Lower leg skin (tissue), 4 donors: Measurements from ENCODE around the gene EEF1AKMT3. TPM values are rescaled to one million over a fixed set of nuclear protein-coding genes. Genes with fewer than 3 reads are reported as not detected.

Experiments used
- DNase-seq, 2 donors: peaks; one replicate each; pipeline ENCODE4 v3.0.0-alpha.2; 2019; ENCODE audit warnings: low spot score in 2 of 2
- H3K4me3 ChIP-seq: fragments of 200-600 bp; sonication (generic); 2 replicates; pipeline ENCODE4 v1.5.1; 2017; ENCODE audit warnings: mild to moderate bottlenecking, low read depth; ENCODE audit not compliant: poor library complexity, severe bottlenecking
- POLR2A ChIP-seq, 2 donors: fragments of 450-650 bp; IDR thresholded peaks; one replicate each; pipeline ENCODE4 v1.6.1; 2016 to 2017; ENCODE audit warnings: antibody characterized with exemption in 2 of 2, mild to moderate bottlenecking in 1 of 2, moderate library complexity in 1 of 2
- WGBS, 2 donors: methylation state at CpG; one replicate each; pipeline ENCODE4 v1.1.5; 2018; 5-methylcytosine and 5-hydroxymethylcytosine counted together
- intact Hi-C: fragments of 100-400 bp; cut with DNase I; formaldehyde crosslinking; loops from one replicate; pipeline ENCODE4 v1.15.0; 2023; ENCODE audit warnings: low total_unique reads
- total RNA-seq, 4 donors: library from RNA; depleted of rRNA; stranded (reverse); fragments of >200 nt; gene quantifications; one replicate each; pipeline ENCODE4 v1.1.0, GENCODE V29; 2016
- TF ChIP-seq, protein P1 (sequence below), 3 donors: fragments of 450-650 bp; IDR thresholded peaks; one replicate each; pipeline ENCODE4 v1.5.1; 2016; ENCODE audit warnings: antibody characterized with exemption in 3 of 3, mild to moderate bottlenecking in 3 of 3, moderate library complexity in 2 of 3

Gene EEF1AKMT3
- total RNA-seq, 4 donors from 2014 or later: 6.3 to 13.2 (median 9.9) TPM

GRCh38 chr12:57737467-57738460 lies 34.6 kb upstream of the EEF1AKMT3 start:
- no peak overlapping the region for H3K4me3 ChIP-seq
- no peak for DNase-seq
- 27 to 31% methylated on average over 26 to 32 of the region's 110 CpGs for WGBS, 2 donors
- intact Hi-C loops: no loop called here
- TF ChIP-seq, protein P1, sequence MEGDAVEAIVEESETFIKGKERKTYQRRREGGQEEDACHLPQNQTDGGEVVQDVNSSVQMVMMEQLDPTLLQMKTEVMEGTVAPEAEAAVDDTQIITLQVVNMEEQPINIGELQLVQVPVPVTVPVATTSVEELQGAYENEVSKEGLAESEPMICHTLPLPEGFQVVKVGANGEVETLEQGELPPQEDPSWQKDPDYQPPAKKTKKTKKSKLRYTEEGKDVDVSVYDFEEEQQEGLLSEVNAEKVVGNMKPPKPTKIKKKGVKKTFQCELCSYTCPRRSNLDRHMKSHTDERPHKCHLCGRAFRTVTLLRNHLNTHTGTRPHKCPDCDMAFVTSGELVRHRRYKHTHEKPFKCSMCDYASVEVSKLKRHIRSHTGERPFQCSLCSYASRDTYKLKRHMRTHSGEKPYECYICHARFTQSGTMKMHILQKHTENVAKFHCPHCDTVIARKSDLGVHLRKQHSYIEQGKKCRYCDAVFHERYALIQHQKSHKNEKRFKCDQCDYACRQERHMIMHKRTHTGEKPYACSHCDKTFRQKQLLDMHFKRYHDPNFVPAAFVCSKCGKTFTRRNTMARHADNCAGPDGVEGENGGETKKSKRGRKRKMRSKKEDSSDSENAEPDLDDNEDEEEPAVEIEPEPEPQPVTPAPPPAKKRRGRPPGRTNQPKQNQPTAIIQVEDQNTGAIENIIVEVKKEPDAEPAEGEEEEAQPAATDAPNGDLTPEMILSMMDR (IDR thresholded peaks at IDR 0.05): no peak
- no peak for TF ChIP-seq POLR2A (IDR thresholded peaks at IDR 0.05)

DNA sequence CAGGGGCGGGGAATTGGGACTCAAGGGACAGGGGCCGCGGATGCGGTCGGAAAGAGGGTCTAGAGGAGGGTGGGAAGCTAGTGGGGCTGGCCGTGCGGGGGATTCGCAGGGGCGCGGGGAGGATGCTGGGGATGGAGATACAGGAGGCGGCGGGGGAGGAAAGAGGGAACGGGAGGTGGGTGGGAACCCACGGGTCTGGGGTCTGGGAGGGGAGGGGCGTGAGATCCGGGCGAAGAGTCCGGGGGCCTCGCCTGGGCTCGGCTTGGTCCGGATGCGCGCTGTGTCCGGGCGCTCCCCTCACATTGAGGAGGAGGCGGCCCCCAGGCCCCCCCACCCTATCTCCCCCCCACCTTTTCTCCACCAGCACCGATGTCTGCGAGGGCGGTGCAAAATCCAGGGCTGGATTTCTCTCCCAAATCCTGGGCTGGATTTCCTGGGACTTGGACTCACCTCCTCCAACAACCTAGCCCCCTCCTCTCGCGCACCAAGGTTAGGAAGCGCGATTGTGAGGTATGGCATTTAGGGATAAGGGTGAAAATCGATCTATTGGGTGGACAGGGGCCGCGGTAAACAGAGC lies 33.7 kb upstream of the EEF1AKMT3 start, which contains the start of gene AGAP2:
AGAP2 (minus strand) TSS at position 82 of the 577 bp plus-strand sequence. CDS start 496 bp downstream, outside the sequence.
- no peak within 1 kb of the TSS for H3K4me3 ChIP-seq
- TF ChIP-seq POLR2A (IDR thresholded peaks at IDR 0.05): no peak
- TF ChIP-seq, protein P1 (IDR thresholded peaks at IDR 0.05): no peak
- intact Hi-C loops: no loop called here
- WGBS, 2 donors: 16 to 33% methylated on average over 34 to 36 of the region's 36 CpGs
- DNase-seq: no peak

DNA sequence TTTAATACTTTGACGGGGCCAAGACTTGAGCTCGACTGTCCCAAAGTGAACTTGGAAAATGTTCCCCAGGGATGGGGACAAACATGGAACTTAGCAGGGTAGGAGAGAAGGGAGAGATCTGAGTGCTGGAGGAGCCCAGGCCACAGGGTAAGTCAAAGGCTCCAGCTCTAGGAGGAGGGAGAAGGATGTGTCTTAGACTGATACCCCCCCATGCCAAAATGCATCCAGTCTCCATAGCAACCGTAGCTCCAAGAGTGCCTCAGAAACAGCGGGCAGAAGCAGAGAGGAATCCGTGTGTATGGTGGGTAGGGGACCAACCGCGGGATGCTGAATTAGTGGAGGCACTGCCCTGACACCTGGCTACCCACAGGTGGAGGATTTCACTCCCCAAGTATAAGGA lies 33.0 kb upstream of the EEF1AKMT3 start:
- WGBS, 2 donors: 19 to 32% methylated on average over 7 of the region's 7 CpGs
- intact Hi-C loops: no loop called here
- no peak for DNase-seq
- TF ChIP-seq POLR2A (IDR thresholded peaks at IDR 0.05): no peak
- TF ChIP-seq, protein P1 (IDR thresholded peaks at IDR 0.05): no peak
- H3K4me3 ChIP-seq: no peak overlapping the region

DNA sequence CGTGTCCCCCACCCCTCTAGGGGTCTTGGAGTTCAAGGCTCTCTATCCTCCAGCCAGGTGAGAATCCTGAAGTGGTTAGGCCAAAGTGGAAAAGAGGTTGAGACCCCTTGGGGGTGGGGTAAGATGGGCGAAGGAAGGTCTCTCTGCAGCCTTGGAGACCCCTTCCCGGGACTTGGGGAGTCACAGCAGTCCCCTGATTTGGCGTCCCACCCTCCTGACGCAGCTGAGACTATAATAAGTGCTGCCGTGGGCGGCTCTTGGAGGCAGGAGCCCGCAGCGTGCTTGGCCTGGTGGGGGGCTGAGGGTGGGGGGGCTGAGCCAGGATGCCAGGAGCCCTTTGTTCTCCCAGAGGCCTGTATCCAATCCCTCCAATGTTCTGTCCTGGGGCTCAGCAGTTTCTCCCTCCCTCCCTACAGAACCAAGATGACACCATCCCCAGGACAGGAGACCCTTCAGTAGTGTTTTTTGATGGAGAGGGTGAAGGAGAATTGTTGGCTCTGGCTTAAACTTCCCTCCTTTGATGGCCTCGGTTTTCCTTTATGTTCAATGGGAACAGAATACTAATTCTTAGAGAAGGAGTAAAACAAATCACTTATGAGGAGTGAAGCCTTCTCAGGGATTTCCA lies 32.4 kb upstream of the EEF1AKMT3 start:
- intact Hi-C loops: no loop called here
- no peak overlapping the region for H3K4me3 ChIP-seq
- TF ChIP-seq POLR2A (IDR thresholded peaks at IDR 0.05): no peak
- TF ChIP-seq, protein P1 (IDR thresholded peaks at IDR 0.05): no peak

DNA sequence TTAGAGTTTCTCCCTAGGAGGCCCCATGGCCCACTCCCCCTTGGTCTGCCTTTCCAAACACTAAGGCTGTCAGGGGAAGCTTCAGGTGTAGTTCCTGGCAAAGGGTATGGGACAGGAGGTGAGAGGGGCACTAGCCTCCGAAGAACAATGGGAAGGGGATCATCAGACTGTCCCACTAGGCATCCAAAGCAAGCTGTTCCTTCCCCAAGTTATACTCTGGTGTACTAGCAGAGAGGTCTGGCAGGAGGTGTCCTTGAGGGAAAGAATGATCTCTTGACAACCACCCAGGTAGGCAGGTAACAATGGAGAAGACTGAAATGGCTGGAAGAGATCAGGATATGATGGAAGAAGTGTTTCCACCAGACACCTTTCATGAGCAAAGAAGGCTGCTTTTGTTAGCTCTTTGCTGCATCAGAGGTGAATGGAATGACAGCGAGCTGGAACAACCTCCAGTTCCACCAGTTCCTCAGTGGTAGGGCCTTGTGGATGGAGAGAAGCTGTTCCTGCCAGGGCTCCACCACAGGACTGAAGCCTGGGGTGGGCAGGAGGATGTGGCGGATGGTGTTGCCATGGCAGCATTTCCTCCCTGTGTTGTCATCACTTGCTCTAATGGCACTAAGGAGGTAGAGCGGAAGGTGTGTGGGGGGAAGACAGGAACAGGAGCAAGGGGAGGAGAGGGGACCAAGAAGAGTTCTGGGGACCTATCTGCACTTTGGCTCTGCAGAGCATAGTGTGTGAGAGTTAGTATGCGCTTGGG lies 31.6 kb upstream of the EEF1AKMT3 start:
- TF ChIP-seq POLR2A (IDR thresholded peaks at IDR 0.05): no peak
- TF ChIP-seq, protein P1 (IDR thresholded peaks at IDR 0.05): no peak
- no peak overlapping the region for H3K4me3 ChIP-seq
- 53 to 59% methylated on average over 5 of the region's 5 CpGs for WGBS, 2 donors
- peak in 1 of 2 donors; percentile 84 for DNase-seq
- intact Hi-C loops: no loop called here

More for the DNA sequence above, 32.4 kb upstream of the EEF1AKMT3 start:
- WGBS, 2 donors: 59 to 62% methylated on average over 7 to 10 of the region's 10 CpGs
- DNase-seq: peak in 1 of 2 donors; percentile 70
